Measurements from ENCODE around the gene ACAD8.

Gene ACAD8

DNA sequence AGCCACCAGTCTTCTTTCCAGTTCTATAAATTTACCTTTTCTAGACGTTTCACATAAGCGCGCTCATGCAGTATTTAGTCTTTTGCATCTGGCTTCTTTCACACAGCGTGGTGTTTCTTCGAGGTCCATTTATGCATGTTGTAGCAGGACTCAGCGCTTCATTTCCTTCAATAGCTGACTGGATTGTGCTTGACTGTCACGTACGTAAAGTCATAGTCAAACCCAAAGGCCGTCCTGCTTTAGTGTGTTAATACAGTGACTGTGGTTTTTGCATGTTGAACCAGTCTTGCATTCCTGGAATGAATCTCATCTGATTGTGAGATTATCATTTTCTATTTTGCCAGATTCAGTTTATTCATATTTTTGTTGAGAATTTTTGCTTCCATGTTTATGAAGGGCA lies 41.3 kb downstream of the ACAD8 start:
- no peak overlapping the region for H3K27ac ChIP-seq (ENCODE audit: low read depth, low read length)
- no peaks in the 10 kb centered on the region for H3K4me1 ChIP-seq (ENCODE audit: insufficient read depth, low read length)
- no peaks in the 10 kb centered on the region for H3K36me3 ChIP-seq (ENCODE audit: insufficient read depth, low read length)

GRCh38 chr11:134312223-134312622 lies 58.9 kb downstream of the ACAD8 start:
- Histone ChIP-seq H3K9me3 (ENCODE audit: low read length) (peaks cover 5% of the 10 kb centered on the region), H3K27me3 (ENCODE audit: control insufficient read depth in 1 of 2, insufficient read depth in 2 of 2, low read length in 2 of 2) (no peaks in the 10 kb centered on the region), H3K27ac (ENCODE audit: low read depth, low read length) (no peak overlapping the region), H3K36me3 (ENCODE audit: insufficient read depth, low read length) (no peaks in the 10 kb centered on the region), H3K9ac (ENCODE audit: low read length) (no peak overlapping the region), H3K4me1 (ENCODE audit: insufficient read depth, low read length) (no peaks in the 10 kb centered on the region), H3K4me3 (ENCODE audit: low read depth in 1 of 2, low read length in 2 of 2) (no peak overlapping the region)

More for the DNA sequence above, 41.3 kb downstream of the ACAD8 start:
- no peak overlapping the region for H3K4me3 ChIP-seq (ENCODE audit: low read depth in 1 of 2, low read length in 2 of 2)
- H3K9ac ChIP-seq (ENCODE audit: low read length) = no peak overlapping the region
- H3K27me3 ChIP-seq (ENCODE audit: control insufficient read depth in 1 of 2, insufficient read depth in 2 of 2, low read length in 2 of 2) = no peaks in the 10 kb centered on the region
- no peaks in the 10 kb centered on the region for H3K9me3 ChIP-seq (ENCODE audit: low read length)

DNA sequence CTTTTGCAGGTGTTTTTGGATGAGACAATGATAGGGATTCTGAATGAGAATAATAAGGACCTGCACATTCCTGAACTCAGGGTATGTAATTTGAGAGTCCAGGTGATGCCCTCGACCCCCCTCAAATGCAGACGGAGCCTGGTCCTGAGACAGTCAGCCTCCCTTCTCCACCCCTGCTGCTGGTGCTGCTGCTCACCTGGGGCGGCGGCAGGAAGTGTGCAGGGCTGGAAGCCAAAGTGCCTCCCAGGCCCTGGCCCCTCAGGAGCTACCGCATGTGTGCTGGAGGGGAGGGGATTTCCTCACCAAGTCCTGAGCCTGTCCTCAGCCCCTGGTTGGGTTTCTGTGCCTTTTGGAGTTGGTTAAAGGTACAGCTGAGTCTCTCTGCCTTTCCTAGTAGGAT lies 59.4 kb downstream of the ACAD8 start:
- no peak overlapping the region for H3K27ac ChIP-seq (ENCODE audit: low read depth, low read length)

GRCh38 chr11:134313379-134313778 lies 60.0 kb downstream of the ACAD8 start:
- H3K36me3 ChIP-seq (ENCODE audit: insufficient read depth, low read length) = no peaks in the 10 kb centered on the region

More for the DNA sequence above, 59.4 kb downstream of the ACAD8 start:
- no peaks in the 10 kb centered on the region for H3K36me3 ChIP-seq (ENCODE audit: insufficient read depth, low read length)
- no peak overlapping the region for H3K4me3 ChIP-seq (ENCODE audit: low read depth in 1 of 2, low read length in 2 of 2)
- no peak overlapping the region for H3K9ac ChIP-seq (ENCODE audit: low read length)
- no peaks in the 10 kb centered on the region for H3K4me1 ChIP-seq (ENCODE audit: insufficient read depth, low read length)
- H3K27me3 ChIP-seq (ENCODE audit: control insufficient read depth in 1 of 2, insufficient read depth in 2 of 2, low read length in 2 of 2) = no peaks in the 10 kb centered on the region
- peaks cover 7% of the 10 kb centered on the region for H3K9me3 ChIP-seq (ENCODE audit: low read length)

DNA sequence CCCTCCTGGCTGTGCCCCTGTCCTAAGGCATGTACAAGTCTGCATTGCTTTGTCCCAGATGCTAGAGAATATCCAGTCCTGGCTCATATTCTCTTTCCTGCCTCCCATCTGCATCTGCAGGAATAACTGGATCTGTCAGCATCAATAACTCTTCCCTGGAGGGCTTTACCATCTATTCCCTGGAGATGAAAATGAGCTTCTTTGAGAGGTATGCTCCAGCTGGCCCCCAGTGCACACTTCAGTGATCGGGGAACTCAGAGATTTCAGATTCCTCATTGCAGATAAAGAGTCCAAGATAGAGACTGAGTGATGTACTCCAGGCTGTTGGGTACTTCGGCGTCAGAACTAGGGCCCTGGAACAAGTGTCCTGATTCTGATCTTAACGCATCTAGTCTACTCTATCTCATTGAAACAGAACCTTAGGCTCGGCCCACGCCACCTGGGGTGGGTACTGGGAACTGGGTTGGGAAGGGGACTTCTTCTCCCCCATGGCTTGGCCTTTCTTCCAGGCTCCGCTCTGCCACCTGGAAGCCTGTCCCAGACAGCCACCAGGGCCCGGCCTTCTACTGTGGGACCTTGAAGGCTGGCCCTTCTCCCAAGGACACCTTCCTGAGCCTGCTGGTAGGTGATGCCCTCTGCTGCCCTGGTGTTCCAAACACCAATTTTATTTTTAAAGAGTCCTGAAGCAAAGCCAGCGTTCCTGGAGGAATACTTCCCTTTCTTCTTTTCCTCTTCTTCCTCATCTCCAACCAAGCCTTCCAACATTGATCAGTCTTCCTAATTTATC lies 60.6 kb downstream of the ACAD8 start:
- peaks cover 7% of the 10 kb centered on the region for H3K9me3 ChIP-seq (ENCODE audit: low read length)
- H3K4me3 ChIP-seq (ENCODE audit: low read depth in 1 of 2, low read length in 2 of 2) = no peak overlapping the region
- H3K27me3 ChIP-seq (ENCODE audit: control insufficient read depth in 1 of 2, insufficient read depth in 2 of 2, low read length in 2 of 2) = no peaks in the 10 kb centered on the region
- H3K27ac ChIP-seq (ENCODE audit: low read depth, low read length) = no peak overlapping the region
- no peaks in the 10 kb centered on the region for H3K4me1 ChIP-seq (ENCODE audit: insufficient read depth, low read length)
- H3K36me3 ChIP-seq (ENCODE audit: insufficient read depth, low read length) = no peaks in the 10 kb centered on the region
- no peak overlapping the region for H3K9ac ChIP-seq (ENCODE audit: low read length)

More at GRCh38 chr11:134313379-134313778, 60.0 kb downstream of the ACAD8 start:
- Histone ChIP-seq H3K27ac (ENCODE audit: low read depth, low read length) (no peak overlapping the region), H3K4me3 (ENCODE audit: low read depth in 1 of 2, low read length in 2 of 2) (no peak overlapping the region), H3K4me1 (ENCODE audit: insufficient read depth, low read length) (no peaks in the 10 kb centered on the region), H3K9me3 (ENCODE audit: low read length) (peaks cover 7% of the 10 kb centered on the region), H3K27me3 (ENCODE audit: control insufficient read depth in 1 of 2, insufficient read depth in 2 of 2, low read length in 2 of 2) (no peaks in the 10 kb centered on the region), H3K9ac (ENCODE audit: low read length) (no peak overlapping the region)

Data from muscle layer of colon (tissue), 2 donors.